ENCODE measurements around the gene FERD3L. TPM values are rescaled to one million over a fixed set of nuclear protein-coding genes. Genes with fewer than 3 reads are reported as not detected.
A peak's percentile ranks its signal among the peaks of the same experiment; 100 is the strongest.

Gene FERD3L
- total RNA-seq, 1 donor from 2014 or later = not detected

- ATAC-seq (ENCODE audit: low read depth) = no peak
- CTCF ChIA-PET = no interaction called here
- POLR2A ChIA-PET = no interaction called here
Observed at GRCh38 chr7:19113002-19113350, 32.2 kb downstream of the FERD3L start.

GRCh38 chr7:19112274-19113001, 32.8 kb downstream of the FERD3L start:
- Mint-ChIP-seq H3K4me3 (peak overlapping the region; percentile 32), H3K27ac (no peak overlapping the region), H3K36me3 (ENCODE audit: low read depth) (no peaks in the 10 kb centered on the region), H3K9me3 (no peaks in the 10 kb centered on the region), H3K27me3 (peaks cover 67% of the 10 kb centered on the region), H3K4me1 (peaks cover 23% of the 10 kb centered on the region)
- TF ChIP-seq CTCF (IDR thresholded peaks at IDR 0.05) = no peak
- intact Hi-C loops (cut with micrococcal nuclease) = loop anchor here (10.0 kb wide), 1 partner anchor 552 kb away; no protein-coding TSS in a partner anchor
- no peak for DNase-seq
- ChIA-PET CTCF (no interaction called here), POLR2A (no interaction called here)
- ATAC-seq (ENCODE audit: low read depth) = no peak

More at GRCh38 chr7:19113002-19113350, 32.2 kb downstream of the FERD3L start:
- intact Hi-C loops (cut with micrococcal nuclease) = loop anchor here (10.0 kb wide), 1 partner anchor 552 kb away; no protein-coding TSS in a partner anchor
- Mint-ChIP-seq H3K4me3 (no peak overlapping the region), H3K9me3 (no peaks in the 10 kb centered on the region), H3K27ac (no peak overlapping the region), H3K36me3 (ENCODE audit: low read depth) (no peaks in the 10 kb centered on the region), H3K4me1 (peaks cover 17% of the 10 kb centered on the region), H3K27me3 (peaks cover 62% of the 10 kb centered on the region)
- no peak for TF ChIP-seq CTCF (IDR thresholded peaks at IDR 0.05)
- DNase-seq = no peak

- H3K27ac Mint-ChIP-seq = no peak overlapping the region
- ATAC-seq (ENCODE audit: low read depth) (no peak), DNase-seq (no peak)
- POLR2A ChIA-PET = no interaction called here
- CTCF ChIA-PET = no interaction called here
- H3K4me1 Mint-ChIP-seq = peaks cover 30% of the 10 kb centered on the region
- intact Hi-C loops (cut with micrococcal nuclease) = loop anchor here (10.0 kb wide), 1 partner anchor 553 kb away; no protein-coding TSS in a partner anchor
- H3K27me3 Mint-ChIP-seq = peaks cover 73% of the 10 kb centered on the region
- H3K9me3 Mint-ChIP-seq = no peaks in the 10 kb centered on the region
- H3K36me3 Mint-ChIP-seq (ENCODE audit: low read depth) = no peaks in the 10 kb centered on the region
- TF ChIP-seq CTCF (IDR thresholded peaks at IDR 0.05) = no peak
- no peak overlapping the region for H3K4me3 Mint-ChIP-seq
Observed at GRCh38 chr7:19111474-19112273, 33.5 kb downstream of the FERD3L start.

- no peak overlapping the region for H3K4me3 Mint-ChIP-seq
- no peak for TF ChIP-seq CTCF (IDR thresholded peaks at IDR 0.05)
- no peaks in the 10 kb centered on the region for H3K36me3 Mint-ChIP-seq (ENCODE audit: low read depth)
- ATAC-seq (ENCODE audit: low read depth) (no peak), DNase-seq (no peak)
- H3K27ac Mint-ChIP-seq = no peak overlapping the region
- intact Hi-C loops (cut with micrococcal nuclease) = loop anchor here (10.0 kb wide), 1 partner anchor 554 kb away; no protein-coding TSS in a partner anchor
- no peaks in the 10 kb centered on the region for H3K9me3 Mint-ChIP-seq
- POLR2A ChIA-PET = no interaction called here
- CTCF ChIA-PET = no interaction called here
- H3K27me3 Mint-ChIP-seq = peaks cover 76% of the 10 kb centered on the region
- H3K4me1 Mint-ChIP-seq = peaks cover 30% of the 10 kb centered on the region
Observed at GRCh38 chr7:19110776-19111175, 34.4 kb downstream of the FERD3L start.

Data from activated B cell treated with CpG ODN at 0.5 μM for 24 hours (primary cell).